ENCODE data around the gene UCP3. TPM values are rescaled to one million over a fixed set of nuclear protein-coding genes. Genes with fewer than 3 reads are reported as not detected.

The UCP3 gene
- total and polyA plus RNA-seq, 8 donors: under 0.01 to 28.0 (median 0.70) TPM; not detected in 1

- 92 to 94% (median 92%) methylated on average over 5 of the region's 5 CpGs for WGBS, 5 donors
- no peaks in the 10 kb centered on the region for H3K9me3 ChIP-seq
- H3K27ac ChIP-seq: no peak overlapping the region
- intact Hi-C loops (cut with DNase I; ENCODE audit: low total_unique reads): no loop called here
- H3K36me3 ChIP-seq: peaks cover 0 to 27% (median 17%) of the 10 kb centered on the region in 4 donors
- H3K4me1 ChIP-seq: peaks cover 0 to 29% (median 4%) of the 10 kb centered on the region in 4 donors
- H3K27me3 ChIP-seq: no peaks in the 10 kb centered on the region
- no peak overlapping the region for H3K4me3 ChIP-seq
- no peak for DNase-seq
- TF ChIP-seq POLR2AphosphoS5 (IDR thresholded peaks at IDR 0.05): no peak
- no peak for TF ChIP-seq EP300 (IDR thresholded peaks at IDR 0.05)
- TF ChIP-seq CTCF (IDR thresholded peaks at IDR 0.05): no peak
- no peak for TF ChIP-seq POLR2A (IDR thresholded peaks at IDR 0.05)
Observed at GRCh38 chr11:74009675-74010305, 905 bp upstream of the UCP3 start.

- peaks cover 0 to 25% (median 16%) of the 10 kb centered on the region in 4 donors for H3K36me3 ChIP-seq
- WGBS, 5 donors: 75 to 83% (median 79%) methylated on average over 3 of the region's 3 CpGs
- H3K27me3 ChIP-seq: no peaks in the 10 kb centered on the region
- peaks cover 0 to 31% (median 6%) of the 10 kb centered on the region in 4 donors for H3K4me1 ChIP-seq
- H3K9me3 ChIP-seq: no peaks in the 10 kb centered on the region
- no peak for DNase-seq
- H3K27ac ChIP-seq: no peak overlapping the region
- TF ChIP-seq EP300 (IDR thresholded peaks at IDR 0.05): no peak
- no peak for TF ChIP-seq CTCF (IDR thresholded peaks at IDR 0.05)
- TF ChIP-seq POLR2AphosphoS5 (IDR thresholded peaks at IDR 0.05): no peak
- no peak for TF ChIP-seq POLR2A (IDR thresholded peaks at IDR 0.05)
- intact Hi-C loops (cut with DNase I; ENCODE audit: low total_unique reads): no loop called here
- no peak overlapping the region for H3K4me3 ChIP-seq
Observed at GRCh38 chr11:74009230-74009547, 304 bp upstream of the UCP3 start.

GRCh38 chr11:74007691-74008372 is 1.1 kb downstream of the UCP3 start:
- peaks cover 6 to 25% (median 18%) of the 10 kb centered on the region in 4 donors for H3K36me3 ChIP-seq
- peaks cover 0 to 31% (median 6%) of the 10 kb centered on the region in 4 donors for H3K4me1 ChIP-seq
- no peaks in the 10 kb centered on the region for H3K27me3 ChIP-seq
- no peak for DNase-seq
- peak overlapping the region in 1 of 5 donors; percentile 50 for H3K27ac ChIP-seq
- intact Hi-C loops (cut with DNase I; ENCODE audit: low total_unique reads): no loop called here
- no peaks in the 10 kb centered on the region for H3K9me3 ChIP-seq
- TF ChIP-seq EP300 (IDR thresholded peaks at IDR 0.05): no peak
- no peak for TF ChIP-seq CTCF (IDR thresholded peaks at IDR 0.05)
- no peak for TF ChIP-seq POLR2A (IDR thresholded peaks at IDR 0.05)
- no peak for TF ChIP-seq POLR2AphosphoS5 (IDR thresholded peaks at IDR 0.05)
- 78 to 87% (median 82%) methylated on average over 5 to 6 of the region's 6 CpGs for WGBS, 5 donors
- no peak overlapping the region for H3K4me3 ChIP-seq

- peaks cover 0 to 31% (median 6%) of the 10 kb centered on the region in 4 donors for H3K4me1 ChIP-seq
- intact Hi-C loops (cut with DNase I; ENCODE audit: low total_unique reads): no loop called here
- peaks cover 12 to 22% (median 17%) of the 10 kb centered on the region in 4 donors for H3K36me3 ChIP-seq
- H3K9me3 ChIP-seq: no peaks in the 10 kb centered on the region
- 80 to 93% (median 85%) methylated on average over 7 of the region's 7 CpGs for WGBS, 5 donors
- DNase-seq: no peak
- TF ChIP-seq EP300 (IDR thresholded peaks at IDR 0.05) (no peak), CTCF (IDR thresholded peaks at IDR 0.05) (no peak), POLR2A (IDR thresholded peaks at IDR 0.05) (no peak), POLR2AphosphoS5 (IDR thresholded peaks at IDR 0.05) (no peak)
- no peaks in the 10 kb centered on the region for H3K27me3 ChIP-seq
- no peak overlapping the region for H3K27ac ChIP-seq
- no peak overlapping the region for H3K4me3 ChIP-seq
Observed at GRCh38 chr11:74006743-74007304, 2.1 kb downstream of the UCP3 start.

Data from stomach (tissue), 9 donors.